SH-SY5Y (cell line): ENCODE results near the gene SERINC5.

Experiments used
- GATA2 ChIP-seq: IDR thresholded peaks from 2 replicates; pipeline ENCODE4 v1.6.1; 2011; ENCODE audit warnings: mild to moderate bottlenecking, low read depth, low read length
- GATA3 ChIP-seq: IDR thresholded peaks from 2 replicates; pipeline ENCODE4 v1.6.1; 2011; ENCODE audit warnings: low read depth, mild to moderate bottlenecking, low read length, moderate library complexity

DNA sequence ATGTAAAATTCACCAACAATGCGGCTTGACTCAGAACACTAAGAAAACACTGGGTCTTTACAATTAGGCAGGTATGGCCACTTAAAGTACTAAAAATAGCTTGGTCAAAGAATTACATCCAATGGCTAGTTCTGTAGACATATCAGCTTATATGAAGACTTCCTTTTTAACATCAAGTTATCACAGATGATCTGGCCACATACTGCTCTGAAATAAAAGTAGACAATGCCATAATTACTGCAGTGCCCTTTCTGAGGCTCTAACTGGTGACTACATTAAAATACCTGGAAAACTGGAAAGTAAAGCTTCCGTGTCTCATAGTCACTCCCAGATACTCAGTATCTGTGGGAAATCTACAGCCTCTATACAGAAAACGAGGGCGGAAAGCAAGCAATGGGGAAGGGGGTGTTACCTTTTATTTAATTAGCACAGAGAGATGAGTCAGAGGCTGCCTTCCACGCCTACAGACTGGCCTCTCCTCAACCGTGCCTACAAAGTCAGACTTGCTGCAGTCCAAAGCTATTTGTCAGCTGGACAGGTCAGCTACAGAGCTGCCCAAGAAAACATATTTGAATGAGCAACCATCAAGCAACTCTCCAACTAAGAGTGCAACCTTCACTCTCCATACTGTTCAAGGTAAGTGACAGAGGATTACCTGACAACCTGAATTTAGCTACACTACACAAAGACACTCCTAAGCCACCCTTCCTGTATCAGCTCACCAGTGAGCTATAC is 8.7 kb downstream of the SERINC5 start:
- peak; percentile 15; the same call in 1 of the 2 replicates for TF ChIP-seq GATA2
- TF ChIP-seq GATA3, result no peak
